ENCODE data around the gene DZIP3.
"Not testable (repeated sequence)": the region's sequence is repeated elsewhere in the genome, so short reads cannot be mapped to it uniquely, and the experiment has no call there.

Gene DZIP3

GRCh38 chr3:108602935-108603294, 13.4 kb downstream of the DZIP3 start:
- no peak for DNase-seq

- DNase-seq = no peak
Observed at GRCh38 chr3:108603691-108604090, 14.2 kb downstream of the DZIP3 start.

- DNase-seq = no peak
Observed at GRCh38 chr3:108605028-108605427, 15.5 kb downstream of the DZIP3 start.

- no peak for DNase-seq
Observed at GRCh38 chr3:108605491-108605890, 16.0 kb downstream of the DZIP3 start.

- DNase-seq = no peak
Observed at GRCh38 chr3:108608750-108609149, 19.2 kb downstream of the DZIP3 start.

- DNase-seq = no peak
Observed at GRCh38 chr3:108610651-108611050, 21.1 kb downstream of the DZIP3 start.

- DNase-seq = not testable (repeated sequence)
Observed at GRCh38 chr3:108616090-108616489, 26.6 kb downstream of the DZIP3 start.

- DNase-seq = no peak
Observed at GRCh38 chr3:108620250-108620649, 30.7 kb downstream of the DZIP3 start.

- no peak for DNase-seq
Observed at GRCh38 chr3:108623504-108623903, 34.0 kb downstream of the DZIP3 start.

GRCh38 chr3:108629974-108630373, 40.5 kb downstream of the DZIP3 start:
- DNase-seq = no peak

GRCh38 chr3:108642526-108642925, 53.0 kb downstream of the DZIP3 start:
- DNase-seq = no peak

- DNase-seq = no peak
Observed at GRCh38 chr3:108645364-108645763, 55.8 kb downstream of the DZIP3 start.

GRCh38 chr3:108655664-108656063, 66.1 kb downstream of the DZIP3 start:
- not testable (repeated sequence) for DNase-seq

GRCh38 chr3:108661699-108662098, 72.2 kb downstream of the DZIP3 start:
- DNase-seq = no peak

- DNase-seq = peak; percentile 27
Observed at GRCh38 chr3:108662142-108662738, 72.7 kb downstream of the DZIP3 start.

- DNase-seq = no peak
Observed at GRCh38 chr3:108664266-108664665, 74.7 kb downstream of the DZIP3 start.

- no peak for DNase-seq
Observed at GRCh38 chr3:108667312-108667711, 77.8 kb downstream of the DZIP3 start.

GRCh38 chr3:108669208-108669607, 79.7 kb downstream of the DZIP3 start:
- no peak for DNase-seq

GRCh38 chr3:108672701-108673100, 83.2 kb downstream of the DZIP3 start:
- no peak for DNase-seq

GRCh38 chr3:108673988-108674661, 84.6 kb downstream of the DZIP3 start:
- no peak for DNase-seq

- no peak for DNase-seq
Observed at GRCh38 chr3:108677811-108678210, 88.3 kb downstream of the DZIP3 start.

GRCh38 chr3:108692286-108692685, 102.8 kb downstream of the DZIP3 start:
- DNase-seq = not testable (repeated sequence)

GRCh38 chr3:108698461-108698860, 108.9 kb downstream of the DZIP3 start:
- no peak for DNase-seq

- no peak for DNase-seq
Observed at GRCh38 chr3:108705045-108705444, 115.5 kb downstream of the DZIP3 start.

GRCh38 chr3:108713009-108713516, 123.5 kb downstream of the DZIP3 start:
- no peak for DNase-seq

All from DMS79 (cell line).